SH-SY5Y (cell line): ENCODE measurements around the gene PDHA1.

ENCODE experiments used
- GATA2 ChIP-seq: IDR thresholded peaks from 2 replicates; pipeline ENCODE4 v1.6.1; 2011; ENCODE audit warnings: mild to moderate bottlenecking, low read depth, low read length
- GATA3 ChIP-seq: IDR thresholded peaks from 2 replicates; pipeline ENCODE4 v1.6.1; 2011; ENCODE audit warnings: low read depth, mild to moderate bottlenecking, low read length, moderate library complexity

GRCh38 chrX:19332983-19333382, 10.7 kb upstream of the PDHA1 start:
- TF ChIP-seq GATA2: no peak
- no peak for TF ChIP-seq GATA3
